Fibroblast of the aortic adventitia (primary cell): Measurements from ENCODE around the gene SLC4A5. TPM values are rescaled to one million over a fixed set of nuclear protein-coding genes. Genes with fewer than 3 reads are reported as not detected.

Experiments used
- DNase-seq: peaks from one replicate; pipeline ENCODE4 v3.0.0-alpha.2; 2010; ENCODE audit warnings: low read depth
- H3K4me3 ChIP-seq: 2 replicates; pipeline ENCODE4 v1.5.1; 2011; ENCODE audit warnings: low read depth, mild to moderate bottlenecking, control low read depth, low read length, moderate library complexity
- total RNA-seq: library from RNA; depleted of rRNA; stranded (reverse); fragments of >200 nt; gene quantifications from 2 replicates; pipeline ENCODE4 v1.2.3, GENCODE V29; 2012; ENCODE audit warnings: low replicate concordance
- TF ChIP-seq, protein P1 (sequence below): IDR thresholded peaks from 2 replicates; pipeline ENCODE4 v1.5.1; 2011; ENCODE audit warnings: mild to moderate bottlenecking, low read length, control low read depth, inconsistent platforms; ENCODE audit not compliant: insufficient read depth

Gene SLC4A5
- total RNA-seq, 1 donor: 0.45 TPM

DNA sequence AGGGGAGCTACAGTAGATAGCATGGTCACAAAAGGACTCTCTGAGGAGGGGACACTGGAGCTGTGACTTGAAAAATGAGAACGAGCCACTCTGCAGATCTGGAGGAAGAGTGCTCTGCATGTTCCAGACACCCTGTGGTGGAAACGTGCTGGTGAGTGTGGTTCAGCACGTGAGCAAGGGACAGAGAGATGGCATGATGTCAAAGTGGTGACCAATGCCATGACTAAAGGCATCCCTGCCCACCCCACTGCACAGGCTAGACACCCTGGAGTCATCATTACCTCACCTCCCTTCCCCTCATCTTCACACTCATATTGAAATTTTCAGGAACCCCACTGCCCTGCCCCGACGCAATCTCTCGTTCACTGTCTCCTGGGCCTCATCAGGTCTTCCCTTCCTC, 56.5 kb downstream of the SLC4A5 start:
- no peak for DNase-seq
- TF ChIP-seq, protein P1, sequence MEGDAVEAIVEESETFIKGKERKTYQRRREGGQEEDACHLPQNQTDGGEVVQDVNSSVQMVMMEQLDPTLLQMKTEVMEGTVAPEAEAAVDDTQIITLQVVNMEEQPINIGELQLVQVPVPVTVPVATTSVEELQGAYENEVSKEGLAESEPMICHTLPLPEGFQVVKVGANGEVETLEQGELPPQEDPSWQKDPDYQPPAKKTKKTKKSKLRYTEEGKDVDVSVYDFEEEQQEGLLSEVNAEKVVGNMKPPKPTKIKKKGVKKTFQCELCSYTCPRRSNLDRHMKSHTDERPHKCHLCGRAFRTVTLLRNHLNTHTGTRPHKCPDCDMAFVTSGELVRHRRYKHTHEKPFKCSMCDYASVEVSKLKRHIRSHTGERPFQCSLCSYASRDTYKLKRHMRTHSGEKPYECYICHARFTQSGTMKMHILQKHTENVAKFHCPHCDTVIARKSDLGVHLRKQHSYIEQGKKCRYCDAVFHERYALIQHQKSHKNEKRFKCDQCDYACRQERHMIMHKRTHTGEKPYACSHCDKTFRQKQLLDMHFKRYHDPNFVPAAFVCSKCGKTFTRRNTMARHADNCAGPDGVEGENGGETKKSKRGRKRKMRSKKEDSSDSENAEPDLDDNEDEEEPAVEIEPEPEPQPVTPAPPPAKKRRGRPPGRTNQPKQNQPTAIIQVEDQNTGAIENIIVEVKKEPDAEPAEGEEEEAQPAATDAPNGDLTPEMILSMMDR: no peak

DNA sequence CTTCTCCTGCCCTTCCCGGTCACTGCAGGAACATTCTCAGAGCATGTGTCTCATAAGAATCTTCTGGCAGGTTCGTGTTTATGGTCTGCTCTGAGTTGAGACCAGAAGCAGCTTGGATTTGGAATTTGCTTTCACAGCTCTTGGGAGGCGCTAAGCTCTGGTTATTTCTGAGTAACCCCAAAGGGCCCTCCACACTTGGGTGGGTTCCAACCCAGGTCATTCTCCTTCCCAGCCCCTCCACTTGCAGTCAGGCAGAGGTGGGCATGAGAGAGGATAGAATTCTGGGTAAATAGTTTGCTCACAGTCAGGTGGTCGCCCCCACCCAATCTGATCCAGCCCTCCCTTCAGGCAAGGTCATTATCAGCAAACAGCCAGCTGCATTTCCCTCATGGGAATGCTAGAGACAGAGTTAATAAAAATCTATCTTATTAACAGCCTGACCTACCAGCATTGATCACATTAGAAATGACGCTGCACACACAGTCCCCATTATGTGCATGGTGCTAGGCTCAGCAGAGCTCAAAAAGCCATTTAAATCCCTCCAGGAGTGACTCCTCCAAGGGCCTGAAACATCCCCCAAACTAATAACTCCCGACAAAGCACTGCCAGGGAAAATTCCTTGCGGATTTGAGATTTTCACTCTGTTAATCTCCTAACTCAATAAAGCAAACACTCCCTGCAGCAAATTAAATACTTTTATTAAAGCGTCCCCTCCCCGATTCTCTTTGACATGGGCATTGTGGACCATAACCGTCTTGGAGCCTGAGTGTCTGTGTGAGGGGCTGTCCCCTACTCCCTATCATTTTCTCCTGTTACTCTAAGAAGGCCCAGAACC, 61.9 kb downstream of the SLC4A5 start:
- H3K4me3 ChIP-seq: no peak overlapping the region
- no peak for DNase-seq
- TF ChIP-seq, protein P1: no peak

More for the DNA sequence above, 56.5 kb downstream of the SLC4A5 start:
- no peak overlapping the region for H3K4me3 ChIP-seq

DNA sequence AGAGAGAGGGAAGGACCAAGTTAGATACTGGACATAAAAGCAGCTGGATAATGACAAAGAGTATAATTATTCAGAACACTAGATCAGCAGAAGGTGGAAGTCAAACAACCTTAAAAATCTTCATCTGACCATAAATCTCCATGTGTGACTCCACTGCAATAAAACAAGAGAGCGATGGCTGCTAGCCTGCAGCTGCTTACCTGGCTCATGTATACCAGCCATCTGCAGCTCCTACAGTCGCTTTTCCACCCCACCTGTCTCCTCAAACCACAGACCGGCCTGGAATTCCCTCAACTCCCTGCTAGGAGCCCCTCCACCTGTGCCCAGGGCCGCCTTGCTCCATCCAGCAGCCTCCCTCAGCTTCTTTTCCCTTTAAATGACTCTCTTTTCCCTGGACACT, 64.5 kb downstream of the SLC4A5 start:
- no peak overlapping the region for H3K4me3 ChIP-seq
- DNase-seq: no peak
- TF ChIP-seq, protein P1: no peak

DNA sequence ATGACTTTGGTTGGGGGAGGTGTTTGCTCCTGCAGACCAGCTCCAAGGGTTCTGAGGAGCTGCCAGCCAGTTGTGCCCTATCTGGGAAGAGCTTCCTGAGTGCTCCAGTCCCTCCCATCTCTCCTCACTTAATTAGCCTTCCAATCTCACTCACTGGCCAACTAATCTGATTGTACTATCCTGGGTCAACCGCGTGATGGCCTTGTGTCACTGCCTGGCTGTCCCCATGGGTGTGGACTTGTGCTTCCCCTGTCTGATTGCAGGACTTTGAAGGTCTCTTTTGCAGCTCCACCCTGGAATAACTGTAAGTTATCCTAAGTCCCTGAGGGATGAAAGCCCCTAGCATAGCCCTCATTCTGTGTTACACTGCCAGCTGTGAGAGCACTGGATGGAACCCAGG, 65.0 kb downstream of the SLC4A5 start:
- TF ChIP-seq, protein P1: no peak
- DNase-seq: no peak
- no peak overlapping the region for H3K4me3 ChIP-seq

DNA sequence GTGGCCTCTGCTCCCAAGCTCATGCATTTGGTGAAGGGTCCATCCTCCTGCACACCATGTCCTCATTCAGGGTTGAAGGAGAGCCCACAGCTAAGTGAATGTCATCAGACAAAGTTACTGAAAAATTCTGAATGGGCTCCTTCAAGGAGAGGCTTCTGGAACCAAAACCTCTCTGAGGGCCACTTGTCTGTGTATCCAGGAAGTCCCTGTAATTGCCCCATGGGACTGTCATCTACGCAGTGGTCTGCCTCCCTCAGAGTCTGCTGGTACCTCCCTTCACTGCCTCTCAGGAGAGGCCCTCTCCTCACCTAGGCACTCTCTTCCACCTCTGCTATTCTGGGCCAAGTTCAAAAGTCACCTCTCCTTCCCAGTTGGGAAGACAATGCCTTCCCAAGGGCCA, 68.0 kb downstream of the SLC4A5 start:
- H3K4me3 ChIP-seq: no peak overlapping the region
- TF ChIP-seq, protein P1: no peak

DNA sequence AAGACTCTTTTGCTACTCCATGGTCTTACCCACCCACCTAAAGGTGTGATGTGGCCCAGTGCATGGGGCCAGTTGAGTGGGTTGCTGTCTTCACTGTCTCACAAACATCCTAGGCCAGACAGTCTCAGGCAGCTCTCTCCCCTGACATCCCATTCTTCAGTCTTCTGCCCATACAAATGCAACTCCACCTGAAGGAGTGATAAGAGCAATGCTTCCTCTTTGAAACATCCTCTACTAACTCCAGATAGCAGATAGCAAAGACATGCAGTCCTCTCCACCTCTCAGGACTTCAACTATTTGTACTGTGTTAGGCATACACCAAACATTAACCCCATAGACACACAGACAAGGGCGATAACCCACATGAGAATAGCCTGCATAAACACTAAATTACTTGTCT, 73.5 kb downstream of the SLC4A5 start:
- DNase-seq: no peak
- no peak overlapping the region for H3K4me3 ChIP-seq
- TF ChIP-seq, protein P1: no peak

More for the DNA sequence above, 68.0 kb downstream of the SLC4A5 start:
- no peak for DNase-seq

DNA sequence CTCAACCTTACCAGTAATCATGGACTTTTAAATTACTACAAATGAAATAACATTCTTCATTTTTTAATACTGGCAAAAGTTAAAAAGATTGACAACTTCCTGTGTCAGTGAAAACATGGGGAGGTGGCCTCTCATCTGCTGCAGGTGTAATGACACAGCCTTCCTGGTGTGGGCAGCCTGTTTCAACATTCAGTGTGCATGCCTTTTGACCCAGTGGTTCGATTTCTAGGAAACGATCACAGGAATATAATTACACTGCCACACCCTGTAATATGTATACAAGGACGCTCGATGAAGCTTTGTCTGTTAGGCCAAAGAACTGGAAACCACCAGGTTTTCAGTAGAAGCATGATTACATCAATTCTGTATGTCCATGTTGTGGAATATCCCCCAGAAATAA, 76.1 kb downstream of the SLC4A5 start:
- DNase-seq: no peak
- TF ChIP-seq, protein P1: no peak
- no peak overlapping the region for H3K4me3 ChIP-seq
